Retinal pigment epithelial cell (primary cell): ENCODE measurements around the gene OGFRL1.

Source experiments
- DNase-seq: peaks from one replicate; pipeline ENCODE4 v3.0.0-alpha.2; 2010; ENCODE audit warnings: low read depth
- H3K4me3 ChIP-seq: 2 replicates; pipeline ENCODE4 v1.5.1; 2011; ENCODE audit warnings: mild to moderate bottlenecking, low read length, control low read depth, moderate library complexity
- CTCF ChIP-seq: conservative IDR thresholded peaks from 2 replicates; pipeline ENCODE4 v1.5.1; 2011; ENCODE audit warnings: low read depth, low read length, control low read depth, inconsistent platforms

OGFRL1 gene

GRCh38 chr6:71288228-71289038 lies at the start of gene OGFRL1:
TSS of gene OGFRL1 (plus strand) at chr6:71288811. CDS start at chr6:71288937, 126 bp downstream.
- TF ChIP-seq CTCF, result no peak
- no peak for DNase-seq
- H3K4me3 ChIP-seq, result peak within 1 kb of the TSS; percentile 62

- peak; percentile 35 for DNase-seq
- no peak for TF ChIP-seq CTCF
- no peak overlapping the region for H3K4me3 ChIP-seq
Measured at GRCh38 chr6:71239694-71240093, 48.9 kb upstream of the OGFRL1 start.

- no peak overlapping the region for H3K4me3 ChIP-seq
- DNase-seq, result no peak
- TF ChIP-seq CTCF, result no peak
Measured at GRCh38 chr6:71245265-71246049, 43.2 kb upstream of the OGFRL1 start.

- no peak overlapping the region for H3K4me3 ChIP-seq
- no peak for DNase-seq
- no peak for TF ChIP-seq CTCF
Measured at GRCh38 chr6:71246596-71246995, 42.0 kb upstream of the OGFRL1 start.

- no peak overlapping the region for H3K4me3 ChIP-seq
- peak; percentile 25 for DNase-seq
- TF ChIP-seq CTCF, result no peak
Measured at GRCh38 chr6:71248306-71248765, 40.3 kb upstream of the OGFRL1 start.

GRCh38 chr6:71248878-71249544 lies 39.6 kb upstream of the OGFRL1 start:
- no peak for TF ChIP-seq CTCF
- no peak overlapping the region for H3K4me3 ChIP-seq
- no peak for DNase-seq
